HCT116 (cell line): ENCODE data around the gene FER. TPM values are rescaled to one million over a fixed set of nuclear protein-coding genes. Genes with fewer than 3 reads are reported as not detected.

Experiments
- ATAC-seq: fragments of 200-7000 bp; cut with Tn5 transposase; 2 replicates; pipeline ENCODE4 v1.9.1; 2020; ENCODE audit warnings: mild to moderate bottlenecking, moderate library complexity
- BruUV-seq: library from RNA; stranded (reverse); fragments of 400-500 nt; replicated peaks from 2 replicates; lab custom pipeline; 2021; lab: Mats Ljungman, UMichigan
- CTCF ChIA-PET: fragments of 300-600 bp; sonication (Branson Sonifier 250); formaldehyde crosslinking; loops from one replicate; lab custom pipeline; 2021; ENCODE audit warnings: antibody characterized with exemption; lab: Charles Lee
- POLR2A ChIA-PET: fragments of 300-600, 350-600 bp; sonication (Branson Sonifier 250); formaldehyde crosslinking; loops from one replicate; lab custom pipeline; 2021; ENCODE audit warnings: antibody characterized with exemption; lab: Charles Lee
- RAD21 ChIA-PET, 2 experiments: fragments of 300-600 bp; sonication (Branson Sonifier 250); formaldehyde crosslinking; loops; one replicate each; lab custom pipeline; 2023; ENCODE audit warnings: low total read pairs in 2 of 2; ENCODE audit not compliant: uncharacterized antibody in 2 of 2, unreplicated experiment in 2 of 2, low non-redundant PET in 1 of 2; lab: Charles Lee
- DNase-seq: peaks from one replicate; pipeline ENCODE4 v3.0.0-alpha.2; 2010; ENCODE audit warnings: low read depth, low spot score
- H2AFZ ChIP-seq: fragments of 200-600 bp; shearing (Covaris generic), sonication (generic); 2 replicates; pipeline ENCODE4 v1.6.1; 2017; ENCODE audit warnings: low read depth, mixed run types, mixed read lengths, antibody characterized with exemption, low read length; ENCODE audit not compliant: poor library complexity, severe bottlenecking
- H3K27ac ChIP-seq: 2 replicates; pipeline ENCODE4 v1.5.1; 2012; ENCODE audit warnings: low read depth, low read length
- H3K27me3 ChIP-seq: fragments of 200-600 bp; sonication (generic); 2 replicates; pipeline ENCODE4 v1.6.1; 2016; ENCODE audit warnings: mixed run types, low read length, mixed read lengths; ENCODE audit not compliant: insufficient read depth
- H3K36me3 ChIP-seq, 2 experiments: fragments of 200-500 bp in 1 of 2; fragments of 200-600 bp in 1 of 2; sonication (Bioruptor generic) in 1 of 2; sonication (generic) in 1 of 2; 2 replicates each; pipeline versions ENCODE4 v1.5.1 to v1.6.1; 2014 to 2016; ENCODE audit warnings: low read length in 2 of 2, inconsistent platforms in 1 of 2, mixed read lengths in 1 of 2, mixed run types in 1 of 2; ENCODE audit not compliant: insufficient read depth in 2 of 2, control insufficient read depth in 1 of 2
- H3K4me1 ChIP-seq, 2 experiments: fragments of 200-600 bp in 1 of 2; sonication (generic) in 1 of 2; 2 replicates each; pipeline versions ENCODE4 v1.5.1 to v1.6.1; 2012 to 2017; ENCODE audit warnings: low read length in 2 of 2, inconsistent platforms in 1 of 2, mild to moderate bottlenecking in 1 of 2, mixed read lengths in 1 of 2, mixed run types in 1 of 2, moderate library complexity in 1 of 2; ENCODE audit not compliant: insufficient read depth in 2 of 2, control insufficient read depth in 1 of 2
- H3K4me2 ChIP-seq: fragments of 200-600 bp; sonication (generic); 2 replicates; pipeline ENCODE4 v1.6.1; 2017; ENCODE audit warnings: mixed run types, low read length, mixed read lengths
- H3K4me3 ChIP-seq, 2 experiments: fragments of 200-600 bp in 1 of 2; sonication (generic) in 1 of 2; replicated peaks in 1 of 2; 2 replicates each; pipeline ENCODE4 v1.5.1; 2011 to 2016; ENCODE audit warnings: low read length in 2 of 2, control low read depth in 1 of 2, low read depth in 1 of 2, mild to moderate bottlenecking in 1 of 2, mixed read lengths in 1 of 2, mixed run types in 1 of 2
- H3K79me2 ChIP-seq: fragments of 200-600 bp; sonication (generic); 2 replicates; pipeline ENCODE4 v1.6.1; 2017; ENCODE audit warnings: mild to moderate bottlenecking, mixed run types, low read length, moderate library complexity, mixed read lengths; ENCODE audit not compliant: insufficient read depth
- H3K9ac ChIP-seq: fragments of 200-600 bp; sonication (generic); 2 replicates; pipeline ENCODE4 v1.6.1; 2016; ENCODE audit warnings: low read length, mixed read lengths
- H3K9me2 ChIP-seq: fragments of 200-600 bp; sonication (generic), shearing (Covaris generic); 2 replicates; pipeline ENCODE4 v1.6.1; 2017; ENCODE audit warnings: mixed run types, mild to moderate bottlenecking, moderate library complexity; ENCODE audit not compliant: insufficient read depth
- H3K9me3 ChIP-seq, 2 experiments: fragments of 200-500 bp in 1 of 2; fragments of 200-600 bp in 1 of 2; sonication (Bioruptor generic) in 1 of 2; sonication (generic) in 1 of 2; 2 replicates each; pipeline ENCODE4 v1.6.1; 2014 to 2017; ENCODE audit warnings: low read length in 2 of 2, mixed read lengths in 2 of 2, inconsistent platforms in 1 of 2, low read depth in 1 of 2, mild to moderate bottlenecking in 1 of 2, mixed run types in 1 of 2, moderate library complexity in 1 of 2; ENCODE audit not compliant: control insufficient read depth in 1 of 2, insufficient read depth in 1 of 2
- H4K20me1 ChIP-seq: fragments of 200-600 bp; sonication (generic), shearing (Covaris generic); 2 replicates; pipeline ENCODE4 v1.6.1; 2017; ENCODE audit warnings: mixed run types, mild to moderate bottlenecking, moderate library complexity; ENCODE audit not compliant: insufficient read depth
- ATF3 ChIP-seq: IDR thresholded peaks from 2 replicates; pipeline ENCODE4 v1.6.1; 2012
- CEBPB ChIP-seq: IDR thresholded peaks from 2 replicates; pipeline ENCODE4 v1.6.1; 2012; ENCODE audit warnings: low read depth
- CTCF ChIP-seq, 3 experiments: fragments of 200-600 bp in 1 of 3; sonication (generic) in 1 of 3; IDR thresholded peaks in 2 of 3; conservative IDR thresholded peaks in 1 of 3; 2 replicates each; pipeline ENCODE4 v1.5.1; 2012 to 2017; ENCODE audit warnings: low read depth in 2 of 3, low read length in 2 of 3, antibody characterized with exemption in 1 of 3, borderline replicate concordance in 1 of 3, control low read depth in 1 of 3, mild to moderate bottlenecking in 1 of 3, mixed read lengths in 1 of 3, mixed run types in 1 of 3, moderate library complexity in 1 of 3; ENCODE audit not compliant: insufficient read depth in 1 of 3
- EZH2 ChIP-seq: fragments of 200-600 bp; sonication (generic); IDR thresholded peaks from 2 replicates; pipeline ENCODE4 v1.6.1; 2017; ENCODE audit warnings: antibody characterized with exemption, mixed run types
- POLR2A ChIP-seq: IDR thresholded peaks from 2 replicates; pipeline ENCODE4 v1.7.0; 2011; ENCODE audit warnings: borderline replicate concordance; ENCODE audit not compliant: insufficient read depth, insufficient read length; ENCODE audit errors: extremely low read depth
- POLR2AphosphoS5 ChIP-seq: IDR thresholded peaks from 2 replicates; pipeline ENCODE4 v1.6.1; 2011; ENCODE audit warnings: mild to moderate bottlenecking, low read depth, low read length, moderate library complexity
- RAD21 ChIP-seq: IDR thresholded peaks from 2 replicates; pipeline ENCODE4 v1.6.1; 2012; ENCODE audit warnings: low read depth, mild to moderate bottlenecking
- REST ChIP-seq: IDR thresholded peaks from 2 replicates; pipeline ENCODE4 v1.6.1; 2012; ENCODE audit warnings: low read depth
- YY1 ChIP-seq: IDR thresholded peaks from 2 replicates; pipeline ENCODE4 v1.6.1; 2011; ENCODE audit warnings: low read length, low read depth, moderate library complexity, mild to moderate bottlenecking; ENCODE audit not compliant: insufficient replicate concordance; ENCODE audit errors: extremely low read depth
- ZFX ChIP-seq: fragments of 450-650 bp; IDR thresholded peaks from 2 replicates; pipeline ENCODE4 v1.6.1; 2017
- intact Hi-C: fragments of 100-400 bp; cut with micrococcal nuclease; formaldehyde crosslinking; loops from 2 replicates; pipeline ENCODE4 v1.10.0; 2022
- total RNA-seq: library from RNA; stranded (reverse); gene quantifications from one replicate; pipeline ENCODE4 v1.2.1, GENCODE V29; 2021; ENCODE audit not compliant: unreplicated experiment

FER gene
- total RNA-seq, 1 experiment from 2014 or later, result 32.0 TPM

- H3K79me2 ChIP-seq, result no peaks in the 10 kb centered on the region
- ChIA-PET RAD21 (no interaction called here), POLR2A (no interaction called here), CTCF (no interaction called here)
- no peak for TF ChIP-seq RAD21
- TF ChIP-seq ATF3, result no peak
- TF ChIP-seq CEBPB, result no peak
- TF ChIP-seq CTCF (IDR thresholded peaks at IDR 0.05 in 2 of 3, conservative IDR thresholded peaks at IDR 0.05 in 1 of 3; ENCODE audit: borderline replicate concordance in 1 of 3, insufficient read depth in 1 of 3, low read depth in 2 of 3, low read length in 2 of 3), result no peak
- TF ChIP-seq ZFX, result no peak
- TF ChIP-seq EZH2, result no peak
- TF ChIP-seq YY1, result no peak
- TF ChIP-seq POLR2AphosphoS5, result no peak
- TF ChIP-seq POLR2A, result no peak
- no peak for TF ChIP-seq REST
- H3K9me2 ChIP-seq, result no peaks in the 10 kb centered on the region
- H2AFZ ChIP-seq, result no peak overlapping the region
- no peak overlapping the region for H3K4me3 ChIP-seq
- ATAC-seq (no peak), DNase-seq (no peak)
- H3K27ac ChIP-seq, result no peak overlapping the region
- no peaks in the 10 kb centered on the region; a peak in 1 of 4 replicates for H3K9me3 ChIP-seq
- no peaks in the 10 kb centered on the region for H3K27me3 ChIP-seq
- intact Hi-C loops, result no loop called here
- H3K4me1 ChIP-seq, result no peaks in the 10 kb centered on the region
- H4K20me1 ChIP-seq, result no peaks in the 10 kb centered on the region
- no peak overlapping the region for H3K4me2 ChIP-seq
- no peak overlapping the region for H3K9ac ChIP-seq
- no peaks in the 10 kb centered on the region for H3K36me3 ChIP-seq
- no TSS peak for BruUV-seq
These were observed 66.0 kb downstream of the FER start for GRCh38 chr5:108813673-108814072.
